Measurements from ENCODE around the gene NKRF. TPM values are rescaled to one million over a fixed set of nuclear protein-coding genes. Genes with fewer than 3 reads are reported as not detected.

Gene NKRF
- total RNA-seq, 6 experiments from 2014 or later = 3.0 to 4.4 (median 4.0) TPM

GRCh38 chrX:119635179-119635578, 29.0 kb upstream of the NKRF start:
- H3K27me3 ChIP-seq = no peaks in the 10 kb centered on the region
- TF ChIP-seq, protein P1, sequence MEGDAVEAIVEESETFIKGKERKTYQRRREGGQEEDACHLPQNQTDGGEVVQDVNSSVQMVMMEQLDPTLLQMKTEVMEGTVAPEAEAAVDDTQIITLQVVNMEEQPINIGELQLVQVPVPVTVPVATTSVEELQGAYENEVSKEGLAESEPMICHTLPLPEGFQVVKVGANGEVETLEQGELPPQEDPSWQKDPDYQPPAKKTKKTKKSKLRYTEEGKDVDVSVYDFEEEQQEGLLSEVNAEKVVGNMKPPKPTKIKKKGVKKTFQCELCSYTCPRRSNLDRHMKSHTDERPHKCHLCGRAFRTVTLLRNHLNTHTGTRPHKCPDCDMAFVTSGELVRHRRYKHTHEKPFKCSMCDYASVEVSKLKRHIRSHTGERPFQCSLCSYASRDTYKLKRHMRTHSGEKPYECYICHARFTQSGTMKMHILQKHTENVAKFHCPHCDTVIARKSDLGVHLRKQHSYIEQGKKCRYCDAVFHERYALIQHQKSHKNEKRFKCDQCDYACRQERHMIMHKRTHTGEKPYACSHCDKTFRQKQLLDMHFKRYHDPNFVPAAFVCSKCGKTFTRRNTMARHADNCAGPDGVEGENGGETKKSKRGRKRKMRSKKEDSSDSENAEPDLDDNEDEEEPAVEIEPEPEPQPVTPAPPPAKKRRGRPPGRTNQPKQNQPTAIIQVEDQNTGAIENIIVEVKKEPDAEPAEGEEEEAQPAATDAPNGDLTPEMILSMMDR (IDR thresholded peaks at IDR 0.05) = no peak
- no peak for TF ChIP-seq POLR2A (IDR thresholded peaks at IDR 0.05)
- no peak overlapping the region for H3K27ac ChIP-seq
- ATAC-seq = no peak
- no peaks in the 10 kb centered on the region for H3K4me1 ChIP-seq
- no peak overlapping the region for H3K4me3 ChIP-seq
- intact Hi-C loops (cut with DNase I) = no loop called here
- WGBS (ENCODE audit: insufficient coverage, low coverage, low lambda C conversion rate, missing lambda C conversion rate) = 52% methylated on average over 3 of the region's 3 CpGs
- no peaks in the 10 kb centered on the region for H3K9me3 ChIP-seq
- peaks cover 0 to 8% (median 0%) of the 10 kb centered on the region in 4 donors for H3K36me3 ChIP-seq
- DNase-seq = no peak

DNA sequence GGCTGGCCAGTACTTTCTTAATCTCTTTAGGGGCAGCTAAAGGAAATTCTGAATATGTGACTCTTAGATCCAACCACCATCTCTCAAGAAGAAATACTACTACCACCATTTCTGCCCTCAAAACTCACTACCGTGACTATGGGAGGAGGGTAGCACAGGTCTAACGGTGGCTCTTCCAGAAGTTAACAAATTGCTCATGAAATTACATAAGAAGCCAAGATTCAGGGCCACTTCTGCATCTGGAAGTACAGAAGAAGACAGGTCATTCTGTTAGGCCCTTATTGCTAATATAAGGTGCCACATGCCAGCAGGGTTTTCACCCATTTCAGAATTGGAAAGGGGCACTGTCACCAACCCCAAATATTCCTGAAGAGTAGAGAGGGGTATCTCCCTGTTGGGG, 19.6 kb upstream of the NKRF start:
- Histone ChIP-seq H3K9me3 (no peaks in the 10 kb centered on the region), H3K27ac (no peak overlapping the region), H3K36me3 (no peaks in the 10 kb centered on the region), H3K27me3 (no peaks in the 10 kb centered on the region), H3K4me3 (no peak overlapping the region), H3K4me1 (no peaks in the 10 kb centered on the region)
- WGBS (ENCODE audit: insufficient coverage, low coverage, low lambda C conversion rate, missing lambda C conversion rate) = 48% methylated on average over 2 of the region's 2 CpGs
- DNase-seq (no peak), ATAC-seq (no peak)
- TF ChIP-seq POLR2A (IDR thresholded peaks at IDR 0.05) = no peak
- TF ChIP-seq, protein P1 (IDR thresholded peaks at IDR 0.05) = no peak
- intact Hi-C loops (cut with DNase I) = no loop called here

GRCh38 chrX:119624951-119625668, 18.9 kb upstream of the NKRF start:
- DNase-seq (no peak), ATAC-seq (no peak)
- Histone ChIP-seq H3K27me3 (no peaks in the 10 kb centered on the region), H3K4me1 (no peaks in the 10 kb centered on the region), H3K36me3 (no peaks in the 10 kb centered on the region), H3K4me3 (no peak overlapping the region), H3K9me3 (no peaks in the 10 kb centered on the region), H3K27ac (no peak overlapping the region)
- intact Hi-C loops (cut with DNase I) = no loop called here
- WGBS (ENCODE audit: insufficient coverage, low coverage, low lambda C conversion rate, missing lambda C conversion rate) = 72% methylated on average over 5 of the region's 10 CpGs
- TF ChIP-seq, protein P1 (IDR thresholded peaks at IDR 0.05) = no peak
- no peak for TF ChIP-seq POLR2A (IDR thresholded peaks at IDR 0.05)

DNA sequence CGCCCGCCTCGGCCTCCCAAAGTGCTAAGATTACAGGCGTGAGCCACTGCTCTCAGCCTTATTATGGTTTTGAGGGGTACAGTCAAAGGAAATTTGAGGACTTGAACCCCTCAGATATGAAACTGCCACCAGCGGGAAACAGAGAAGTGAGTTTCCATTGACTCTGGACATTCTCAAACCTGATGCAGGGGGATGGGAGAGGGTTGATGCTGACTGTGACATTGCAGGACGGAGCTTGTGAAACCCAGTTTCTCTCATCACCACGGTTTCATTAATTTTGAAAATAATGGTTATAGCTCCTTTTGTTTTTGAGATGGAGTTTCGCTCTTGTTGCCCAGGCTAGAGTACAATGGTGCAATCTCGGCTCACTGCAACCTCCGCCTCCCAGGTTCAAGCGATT, 18.2 kb upstream of the NKRF start:
- WGBS (ENCODE audit: insufficient coverage, low coverage, low lambda C conversion rate, missing lambda C conversion rate) = 92% methylated on average over 9 of the region's 11 CpGs
- intact Hi-C loops (cut with DNase I) = no loop called here
- Histone ChIP-seq H3K9me3 (no peaks in the 10 kb centered on the region), H3K27ac (no peak overlapping the region), H3K36me3 (no peaks in the 10 kb centered on the region), H3K4me1 (no peaks in the 10 kb centered on the region), H3K27me3 (no peaks in the 10 kb centered on the region), H3K4me3 (no peak overlapping the region)
- TF ChIP-seq POLR2A (IDR thresholded peaks at IDR 0.05) = no peak
- TF ChIP-seq, protein P1 (IDR thresholded peaks at IDR 0.05) = no peak
- DNase-seq (no peak), ATAC-seq (no peak)

All from right lobe of liver (tissue), 6 donors.